ENCODE results near the gene ITGA2.

GRCh38 chr5:53090229-53090628 lies 101.1 kb downstream of the ITGA2 start:
- TF ChIP-seq CTCF (IDR thresholded peaks at IDR 0.05), result no peak
- no peak for TF ChIP-seq POLR2A (IDR thresholded peaks at IDR 0.05)
